GM13976 (cell line): Measurements from ENCODE around the gene WASF3.

Experiments used
- DNase-seq: peaks from one replicate; pipeline ENCODE4 v3.0.0; 2012; ENCODE audit warnings: low spot score
- CTCF ChIP-seq: IDR thresholded peaks from 2 replicates; pipeline ENCODE4 v1.5.1; 2012; ENCODE audit warnings: borderline replicate concordance, mild to moderate bottlenecking; ENCODE audit not compliant: insufficient read depth; ENCODE audit errors: extremely low read depth, missing control alignments, control extremely low read depth
- in situ Hi-C: fragments of 300-500 bp; cut with MboI; formaldehyde crosslinking; loops from one replicate; pipeline ENCODE4 v1.12.0; 2022; ENCODE audit warnings: low sequenced_read_pairs, mixed read lengths, inconsistent platforms; ENCODE audit not compliant: unreplicated experiment

Gene WASF3

GRCh38 chr13:26601669-26602068 is 44.2 kb downstream of the WASF3 start:
- peak; percentile 26 for DNase-seq
- no peak for TF ChIP-seq CTCF
- in situ Hi-C loops, result no loop called here

DNA sequence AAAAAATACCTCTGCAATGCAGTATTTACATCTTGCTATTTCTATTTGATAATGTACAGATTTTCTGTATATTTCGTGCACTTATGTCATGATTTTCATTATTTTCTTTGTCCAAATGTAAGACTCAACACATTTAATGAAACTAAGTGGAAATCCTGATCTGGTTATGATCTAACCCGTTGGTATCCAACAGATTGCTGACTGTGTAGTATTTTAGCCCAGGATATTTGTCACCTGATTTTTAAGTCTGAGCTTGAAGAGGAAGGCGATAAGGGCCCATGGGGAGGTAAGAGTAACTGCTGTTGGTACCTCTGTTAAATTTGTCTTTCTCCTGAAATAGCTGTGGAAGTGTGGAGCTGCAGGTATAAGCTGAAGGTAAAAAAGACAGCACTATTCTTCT is 45.3 kb downstream of the WASF3 start:
- in situ Hi-C loops, result no loop called here
- no peak for DNase-seq
- no peak for TF ChIP-seq CTCF

GRCh38 chr13:26604784-26605545 is 47.5 kb downstream of the WASF3 start:
- no peak for TF ChIP-seq CTCF
- DNase-seq, result no peak
- in situ Hi-C loops, result no loop called here

GRCh38 chr13:26605845-26606244 is 48.4 kb downstream of the WASF3 start:
- no peak for DNase-seq
- TF ChIP-seq CTCF, result no peak
- in situ Hi-C loops, result no loop called here

DNA sequence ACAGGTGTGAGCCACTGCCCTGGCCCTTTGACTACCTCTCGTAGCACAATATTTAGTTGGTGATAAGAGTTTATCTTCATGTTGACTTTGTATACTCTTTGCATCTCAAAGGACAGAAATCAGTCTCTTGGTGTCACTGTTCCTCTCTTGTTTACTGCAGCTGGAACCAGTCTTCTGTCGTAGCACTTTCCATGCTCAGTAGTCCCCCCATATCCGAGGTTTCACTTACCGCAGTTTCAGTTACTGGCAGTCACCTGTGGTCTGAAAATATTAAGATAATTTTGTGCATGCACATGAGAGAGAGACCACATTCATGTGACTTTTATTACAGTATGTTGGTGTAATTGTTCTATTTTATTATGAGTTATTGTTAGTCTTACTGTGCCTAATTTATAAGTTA is 49.1 kb downstream of the WASF3 start:
- no peak for DNase-seq
- no peak for TF ChIP-seq CTCF
- in situ Hi-C loops, result no loop called here

DNA sequence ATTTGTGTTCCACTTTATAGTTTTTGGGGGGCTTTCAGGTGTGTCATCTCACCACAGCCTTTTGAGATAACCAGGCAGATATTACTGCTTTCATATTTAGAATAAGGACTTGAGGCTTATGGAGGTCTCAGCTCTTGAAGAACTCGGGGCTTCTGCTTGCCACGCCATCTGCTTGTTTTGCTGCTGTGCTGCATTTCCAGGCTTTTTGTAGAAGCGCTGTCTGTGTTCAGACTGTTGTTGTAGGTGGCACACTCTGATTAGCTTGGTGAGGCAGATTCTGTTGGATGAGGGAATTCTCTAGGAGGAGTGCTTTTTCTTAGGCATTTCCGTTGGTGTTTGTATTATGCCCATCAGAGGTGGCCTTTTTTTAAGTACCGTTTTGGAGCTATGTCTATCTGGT is 57.2 kb downstream of the WASF3 start:
- TF ChIP-seq CTCF, result no peak
- no peak for DNase-seq
- in situ Hi-C loops, result no loop called here
